Stimulated activated CD4-positive, alpha-beta T cell treated with anti-CD3 and anti-CD28 coated beads, Interleukin-2, amount 100 ng/mL, for 48 hours (primary cell): ENCODE measurements around the gene CLDN11.

Experiments
- DNase-seq, 2 donors: peaks; one replicate each; pipeline ENCODE4 v3.0.0-alpha.2; 2020

CLDN11 gene

DNA sequence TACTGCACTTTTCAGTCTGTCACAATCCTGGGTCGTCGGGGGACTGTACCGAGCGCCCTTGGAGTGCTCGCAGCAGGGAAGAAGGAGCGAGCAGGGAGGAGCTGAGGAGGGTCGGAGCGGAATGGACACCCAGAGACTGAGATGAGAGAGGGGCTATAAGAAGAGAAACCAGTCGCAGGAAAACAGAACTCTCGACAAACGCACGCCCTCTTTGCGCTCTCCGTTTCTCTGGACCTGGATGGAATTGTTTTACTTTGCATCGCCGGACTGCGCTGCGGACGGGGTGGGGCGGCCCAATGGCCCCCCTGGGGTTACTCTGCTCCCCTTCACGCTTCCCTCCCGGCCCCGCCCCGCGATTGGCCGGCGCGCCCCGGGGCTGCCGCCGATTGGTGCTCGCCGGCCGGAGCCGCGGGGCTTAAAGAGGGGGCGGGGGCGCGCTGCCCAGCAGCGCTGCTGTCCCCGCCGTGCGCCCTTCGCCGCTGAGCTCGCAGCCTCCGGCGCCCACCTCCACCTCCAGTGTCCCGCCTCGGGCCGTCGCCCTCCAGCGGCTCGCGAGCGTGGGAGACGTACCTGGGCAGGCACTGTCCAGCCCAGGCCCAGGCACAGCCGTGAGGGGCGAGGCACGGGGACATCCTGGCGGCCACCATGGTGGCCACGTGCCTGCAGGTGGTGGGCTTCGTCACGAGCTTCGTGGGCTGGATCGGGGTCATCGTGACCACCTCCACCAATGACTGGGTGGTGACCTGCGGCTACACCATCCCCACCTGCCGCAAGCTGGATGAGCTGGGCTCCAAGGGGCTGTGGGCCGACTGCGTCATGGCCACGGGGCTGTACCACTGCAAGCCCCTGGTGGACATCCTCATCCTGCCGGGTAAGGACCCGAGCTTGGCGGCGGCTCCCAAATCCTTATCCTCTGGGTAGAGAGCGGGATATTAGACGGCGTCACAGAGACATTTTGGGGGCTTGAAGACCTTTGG, at the start of gene CLDN11:
Gene CLDN11 (plus strand): TSS at position 447 of the 977 bp plus-strand sequence. CDS start 199 bp downstream, at position 646.
- no peak for DNase-seq

GRCh38 chr3:170368921-170369320, 49.7 kb upstream of the CLDN11 start:
- no peak for DNase-seq

DNA sequence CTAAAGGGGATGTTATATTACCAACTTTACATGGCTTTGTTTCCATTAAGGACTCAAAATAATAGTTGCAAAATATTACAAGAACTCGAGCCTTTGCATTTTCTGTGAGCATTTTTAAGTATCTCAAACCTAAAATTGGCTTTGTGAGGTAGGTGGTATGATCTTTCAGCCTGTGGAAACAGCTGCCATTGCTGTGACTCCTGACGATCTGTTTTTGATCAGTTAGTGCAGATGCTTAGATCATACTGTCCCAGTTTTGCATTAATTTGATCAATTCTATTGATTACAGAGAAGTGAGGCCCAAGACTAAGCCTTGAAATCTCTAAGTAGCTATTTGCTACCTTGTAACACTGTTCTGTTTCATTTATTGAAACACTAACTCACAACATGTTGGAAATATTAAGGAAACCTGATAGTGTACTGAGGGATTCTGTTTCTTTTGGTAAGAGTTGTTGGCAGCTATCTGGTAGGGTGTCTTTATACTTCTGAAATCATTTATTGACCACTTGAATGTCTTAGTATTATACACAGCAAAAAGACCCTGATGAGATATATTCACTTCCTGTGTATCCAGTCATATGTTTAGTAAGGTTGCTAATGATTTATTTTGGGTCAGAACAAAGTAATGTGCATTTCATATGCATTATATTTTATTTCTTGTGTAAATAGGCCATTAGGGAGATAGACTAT, 46.3 kb upstream of the CLDN11 start:
- DNase-seq, result no peak

- DNase-seq, result no peak
These were observed 35.1 kb upstream of the CLDN11 start for GRCh38 chr3:170383567-170383966.

- no peak for DNase-seq
These were observed 32.2 kb upstream of the CLDN11 start for GRCh38 chr3:170386468-170386867.

- DNase-seq, result no peak
These were observed 30.7 kb upstream of the CLDN11 start for GRCh38 chr3:170387950-170388349.

- no peak for DNase-seq
These were observed 27.6 kb upstream of the CLDN11 start for GRCh38 chr3:170391108-170391507.

- DNase-seq, result no peak
These were observed 21.0 kb upstream of the CLDN11 start for GRCh38 chr3:170397685-170398084.

- no peak for DNase-seq
These were observed 13.6 kb upstream of the CLDN11 start for GRCh38 chr3:170405101-170405500.

- no peak for DNase-seq
These were observed 8.1 kb upstream of the CLDN11 start for GRCh38 chr3:170410428-170411029.

DNA sequence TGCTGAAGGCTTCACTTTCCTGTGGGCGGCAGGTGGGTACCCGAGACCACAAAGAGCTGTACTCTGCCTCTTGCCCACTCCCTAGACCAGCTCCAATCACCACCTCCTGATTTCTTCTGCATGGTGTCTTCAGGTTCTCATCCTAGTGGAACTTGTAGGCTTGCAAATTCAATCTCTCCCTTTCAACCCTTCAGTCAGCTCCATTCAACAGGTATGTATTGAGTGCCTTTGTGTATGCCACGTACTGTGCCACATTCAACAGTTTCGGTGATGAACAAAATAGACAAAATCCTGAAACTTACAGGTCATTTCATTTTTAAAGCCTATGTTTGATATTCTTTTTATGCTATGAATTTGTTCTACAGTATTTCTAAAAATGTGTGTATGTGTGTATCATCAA, 5.4 kb upstream of the CLDN11 start:
- DNase-seq, result no peak

- peak in 1 of 2 donors; percentile 23 for DNase-seq
These were observed 4.4 kb upstream of the CLDN11 start for GRCh38 chr3:170414202-170414663.

GRCh38 chr3:170417090-170417489, 1.6 kb upstream of the CLDN11 start:
- no peak for DNase-seq

DNA sequence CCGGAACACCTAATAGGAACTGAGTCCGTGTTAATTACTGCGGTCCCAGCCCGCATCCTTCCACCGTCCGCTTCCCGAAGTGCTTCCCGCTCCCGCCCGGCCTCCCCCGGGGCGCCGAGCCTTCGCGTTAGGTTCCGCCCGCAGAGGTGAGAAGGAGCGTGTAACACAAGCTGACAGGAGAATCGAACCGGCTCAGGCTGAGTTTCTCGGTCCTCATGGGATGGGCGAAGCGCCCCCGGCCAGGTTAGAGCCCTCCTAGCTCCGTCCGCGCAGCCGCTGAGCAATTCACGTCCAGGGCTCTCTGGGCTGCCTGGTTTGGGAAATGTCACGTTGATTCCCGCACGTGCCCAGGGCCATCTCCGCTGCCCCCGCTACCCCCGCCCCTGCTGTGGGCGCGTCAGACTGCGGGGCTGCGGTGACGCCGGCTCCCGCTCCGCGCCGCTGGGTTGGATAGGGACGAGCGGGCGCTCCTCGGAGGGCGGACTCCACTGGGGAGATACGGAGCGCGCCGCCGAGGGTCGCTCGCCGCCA, 954 bp downstream of the CLDN11 start:
- DNase-seq, result no peak

GRCh38 chr3:170420307-170420821, 1.7 kb downstream of the CLDN11 start:
- DNase-seq, result no peak

DNA sequence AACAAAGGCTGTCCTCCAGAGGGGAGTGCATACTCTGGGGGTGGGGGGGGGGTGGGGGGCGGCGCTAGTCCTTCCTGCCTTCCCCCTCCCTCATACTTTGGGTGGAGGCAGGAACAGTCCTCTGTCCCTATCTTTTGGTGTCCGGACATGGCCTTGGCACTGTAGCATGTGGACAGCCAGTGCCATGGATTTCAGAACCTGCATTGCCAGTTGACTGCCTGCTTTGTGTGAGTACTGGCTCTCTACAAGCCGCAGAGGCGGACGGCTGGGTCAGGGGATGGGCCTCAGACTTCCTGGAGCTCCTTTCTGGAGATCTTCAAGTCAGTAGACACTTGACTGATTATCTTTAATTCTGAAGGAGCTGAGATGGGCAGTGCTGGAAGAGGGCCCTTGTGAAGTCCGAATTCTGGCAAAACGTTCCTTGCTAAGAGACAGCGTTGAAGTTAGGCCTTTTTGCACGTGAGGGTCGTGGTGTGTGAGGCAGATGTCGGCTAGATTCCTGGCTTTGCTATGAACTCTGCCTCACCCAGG, 2.5 kb downstream of the CLDN11 start:
- no peak for DNase-seq

DNA sequence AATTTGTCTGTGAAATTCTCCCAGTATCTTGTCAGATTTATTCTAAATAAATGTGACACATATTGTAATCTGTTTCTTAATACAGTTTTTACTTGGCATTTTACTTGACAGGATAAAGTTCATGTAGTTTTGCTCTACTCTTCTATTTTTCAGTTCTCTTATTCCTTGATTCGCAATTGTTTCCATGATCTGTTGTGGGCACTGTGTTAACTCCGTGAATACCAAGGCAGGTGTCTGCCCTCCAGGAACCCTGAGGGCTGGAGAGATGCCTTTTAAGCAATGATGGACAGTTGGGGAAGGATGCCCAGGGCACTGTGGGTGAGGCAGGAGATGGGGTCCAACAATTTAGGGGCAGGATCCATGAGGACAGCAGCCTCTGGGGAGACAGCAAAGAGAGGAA, 3.1 kb downstream of the CLDN11 start:
- no peak for DNase-seq

GRCh38 chr3:170423001-170423615, 4.4 kb downstream of the CLDN11 start:
- DNase-seq, result no peak

DNA sequence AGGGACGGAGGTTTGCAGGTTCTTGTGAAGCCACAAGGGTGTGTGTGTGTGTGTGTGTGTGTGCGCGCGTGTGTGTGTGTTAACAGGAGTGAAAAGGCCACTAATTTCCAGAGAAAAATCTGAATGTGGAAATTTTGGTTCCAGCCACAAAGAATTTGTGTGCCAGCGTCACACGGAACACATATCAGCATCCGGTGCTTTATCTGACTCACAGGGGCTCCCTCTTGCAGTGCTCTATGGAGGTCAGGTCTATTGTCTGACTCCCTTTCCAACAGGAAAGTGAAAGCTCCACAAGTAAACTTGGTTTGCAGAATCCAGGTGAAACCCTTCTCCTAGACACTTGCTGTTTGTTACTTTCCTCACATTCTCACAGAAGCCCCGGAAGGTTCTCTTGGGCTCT, 6.2 kb downstream of the CLDN11 start:
- DNase-seq, result no peak

DNA sequence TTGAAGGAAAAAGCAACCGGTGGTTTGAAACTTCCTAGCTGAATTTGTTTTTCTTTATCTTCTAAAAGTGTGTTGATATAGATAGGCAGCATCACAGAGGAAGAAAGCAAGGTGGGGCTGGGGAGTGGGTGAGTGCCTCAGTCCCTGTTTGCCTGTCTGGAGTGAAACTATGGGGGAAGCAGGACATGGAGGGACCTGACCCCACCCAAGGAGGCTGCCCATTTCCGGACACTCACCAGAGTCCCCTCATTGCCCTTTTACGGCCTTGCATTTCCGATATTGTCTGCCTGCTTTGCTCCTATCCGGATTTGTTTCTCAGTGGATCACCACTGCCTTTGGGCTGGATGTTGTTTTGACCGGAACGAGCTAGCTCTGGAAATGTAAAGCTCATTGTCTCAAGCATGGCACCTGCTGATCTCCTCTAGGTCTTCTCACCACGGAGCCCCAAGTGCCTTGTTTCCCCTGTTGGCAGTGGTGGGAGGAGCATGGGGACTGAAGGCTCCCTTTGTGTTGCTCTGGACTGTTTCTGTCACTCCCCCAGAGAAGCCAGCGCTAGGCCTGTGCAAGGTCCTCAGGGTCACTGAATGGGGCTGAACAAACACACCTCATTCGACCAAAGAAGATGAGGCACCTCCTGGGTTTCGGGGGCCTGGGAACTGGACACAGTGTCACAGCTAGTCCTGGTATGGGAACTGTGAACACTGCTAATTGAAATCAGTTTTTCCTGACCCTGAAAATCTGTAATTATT, 7.0 kb downstream of the CLDN11 start:
- DNase-seq, result no peak

- no peak for DNase-seq
These were observed 7.7 kb downstream of the CLDN11 start for GRCh38 chr3:170426240-170426797.
